GM18498 (cell line): ENCODE data around the gene CYFIP1.
A peak's percentile ranks its signal among the peaks of the same experiment; 100 is the strongest.
"Not testable (repeated sequence)": the region's sequence is repeated elsewhere in the genome, so short reads cannot be mapped to it uniquely, and the experiment has no call there.

Experiments used
- ATAC-seq: cut with Tn5 transposase; IDR thresholded peaks from one replicate; pipeline ENCODE4 v1.9.1; 2021; ENCODE audit warnings: mild to moderate bottlenecking, moderate library complexity; ENCODE audit not compliant: unreplicated experiment

CYFIP1 gene

DNA sequence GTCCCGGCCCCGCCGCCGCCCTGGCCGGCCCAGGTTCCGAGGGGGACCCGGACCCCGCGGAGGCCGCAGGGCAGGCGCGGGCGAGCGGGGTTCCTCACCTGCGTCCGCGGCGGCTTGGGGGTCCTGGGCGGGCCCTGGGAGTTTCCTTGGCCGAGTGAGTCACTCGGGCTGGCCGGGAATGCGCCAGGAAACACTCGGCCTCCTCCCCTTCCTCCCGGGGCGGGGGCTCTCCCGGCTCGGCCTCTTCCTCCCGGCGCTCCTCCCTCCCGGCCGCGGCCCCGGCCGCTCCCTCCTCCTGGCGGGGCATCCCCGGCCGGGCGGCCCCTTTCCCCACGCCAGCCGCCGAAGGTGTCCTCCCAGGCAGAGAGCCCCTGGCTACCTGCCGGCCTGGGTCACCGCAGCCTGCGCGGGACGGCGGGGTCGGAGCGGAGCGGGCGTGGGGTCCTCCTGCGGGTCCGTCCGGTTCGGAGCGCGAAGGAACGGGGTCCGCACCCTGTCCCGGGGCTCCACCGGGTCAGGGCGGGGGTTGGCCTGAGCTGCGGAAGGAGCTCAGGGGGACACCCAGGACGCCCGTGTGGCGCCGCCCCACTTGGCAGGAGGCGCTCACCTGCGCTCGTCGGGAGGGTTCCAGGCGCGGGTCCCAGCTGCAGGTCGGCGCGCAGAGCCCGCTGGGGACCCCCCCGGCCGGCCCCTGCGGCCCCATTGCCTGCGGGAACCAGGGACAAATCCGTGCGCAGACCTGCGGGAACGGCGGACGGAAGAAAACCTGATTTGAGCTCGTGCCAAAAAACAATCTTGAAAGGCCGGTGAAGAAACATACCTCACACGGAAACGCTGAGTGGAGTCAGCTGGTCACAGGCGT, at the start of gene CYFIP1:
Gene CYFIP1, minus strand, starts transcription at position 180 of the 862 bp plus-strand sequence. CDS start 33,083 bp downstream, outside the sequence.
- ATAC-seq: peak; percentile 65

DNA sequence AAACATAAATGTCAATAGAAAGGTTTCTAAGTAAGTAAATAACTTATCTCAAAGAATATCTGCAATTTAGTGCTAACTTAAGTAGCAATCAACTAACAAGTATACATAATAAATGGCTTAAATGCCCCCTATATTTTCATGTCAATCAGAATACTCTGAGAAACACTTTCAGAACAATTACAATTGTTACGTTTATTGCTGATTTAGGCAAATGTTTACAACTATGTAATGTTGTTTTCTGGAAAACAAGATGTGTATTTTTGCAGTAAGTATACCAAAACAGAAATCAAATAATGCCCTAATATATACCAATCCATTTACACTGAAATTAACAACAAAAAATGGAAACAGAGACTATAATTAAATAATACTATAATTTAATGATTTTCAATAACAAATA, 46.0 kb upstream of the CYFIP1 start:
- ATAC-seq: no peak

DNA sequence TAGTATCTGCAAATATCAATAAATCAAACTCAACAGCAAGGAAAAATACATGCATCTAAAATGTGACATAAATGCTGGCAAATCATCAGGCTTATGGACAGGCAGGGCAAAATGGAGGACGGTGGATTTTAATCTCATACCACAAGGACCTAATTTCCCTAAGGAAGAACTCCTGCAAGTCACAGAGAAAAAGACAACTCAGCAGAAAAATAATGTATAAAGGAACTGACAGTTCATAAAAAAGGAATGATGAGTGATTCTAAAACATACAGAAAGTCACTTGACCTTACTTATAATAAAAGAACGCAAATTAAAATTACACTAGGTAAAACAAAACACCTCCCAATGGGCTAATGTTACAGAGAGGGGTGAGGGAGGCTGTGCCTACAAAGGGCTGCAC, 42.0 kb upstream of the CYFIP1 start:
- ATAC-seq: no peak

DNA sequence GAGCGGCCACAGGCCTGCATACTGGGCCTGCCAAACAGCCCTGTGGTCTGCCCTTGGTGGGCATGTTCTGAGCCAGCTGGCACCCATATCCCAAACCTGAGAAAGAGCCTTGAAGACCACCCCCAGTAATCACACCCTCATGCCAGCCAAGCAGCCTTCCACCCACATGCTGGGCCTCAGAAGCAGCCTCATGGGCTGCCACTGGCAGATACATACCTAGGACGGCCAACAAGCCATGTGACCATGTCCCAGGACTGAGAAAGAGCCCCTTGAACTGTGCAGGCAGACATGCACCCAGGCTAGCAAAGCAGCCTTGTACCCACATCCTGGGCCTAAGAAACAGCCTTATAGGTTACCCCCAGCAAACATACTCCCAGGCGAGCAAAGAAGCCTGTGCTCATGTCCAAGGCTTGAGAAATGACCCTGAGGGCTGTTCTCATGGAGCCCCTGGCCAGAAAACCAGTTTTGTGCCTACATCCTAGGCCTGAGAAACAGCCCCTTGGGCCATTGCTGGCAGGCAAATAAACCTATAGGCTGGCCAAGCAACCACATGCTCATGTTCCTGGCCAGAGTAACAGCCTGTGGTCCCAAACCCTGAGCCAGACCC, 34.3 kb upstream of the CYFIP1 start:
- ATAC-seq: no peak

DNA sequence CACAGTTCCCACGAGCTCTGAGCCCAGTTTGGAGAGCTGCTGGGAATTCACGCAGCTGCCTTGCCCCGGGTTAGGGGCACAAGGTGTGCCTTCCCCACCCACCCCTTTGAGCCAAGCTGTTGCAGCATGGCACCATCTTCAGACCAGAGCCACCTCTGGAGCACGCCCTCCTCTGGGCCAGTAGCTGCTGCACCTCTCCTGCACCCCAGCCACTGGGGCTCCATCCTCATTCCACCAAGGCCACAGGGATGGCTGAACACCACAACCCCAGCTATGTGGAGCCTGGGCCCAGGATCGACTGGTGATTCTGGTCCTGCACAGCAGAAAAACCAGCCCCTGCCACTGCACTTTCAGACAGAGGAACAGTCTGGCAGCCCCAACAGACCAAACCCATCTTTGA, 33.5 kb upstream of the CYFIP1 start:
- no peak for ATAC-seq

DNA sequence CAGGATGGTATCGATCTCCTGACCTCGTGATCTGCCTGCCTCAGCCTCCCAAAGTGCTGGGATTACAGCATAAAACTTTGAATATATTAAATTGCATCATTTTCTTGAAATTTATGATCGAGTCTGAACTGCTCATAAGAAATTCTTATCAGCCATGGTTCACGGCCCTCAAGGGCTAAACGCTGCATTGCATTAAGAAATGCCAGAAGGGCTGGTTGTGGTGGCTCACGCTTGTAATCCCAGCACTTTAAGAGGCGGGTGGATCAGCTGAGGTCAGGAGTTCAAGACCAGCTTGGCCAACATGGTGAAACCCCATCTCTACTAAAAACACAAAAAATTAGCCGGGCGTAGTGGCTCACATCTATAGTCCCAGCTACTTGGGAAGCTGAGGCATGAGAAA, 32.4 kb upstream of the CYFIP1 start:
- ATAC-seq: not testable (repeated sequence)

DNA sequence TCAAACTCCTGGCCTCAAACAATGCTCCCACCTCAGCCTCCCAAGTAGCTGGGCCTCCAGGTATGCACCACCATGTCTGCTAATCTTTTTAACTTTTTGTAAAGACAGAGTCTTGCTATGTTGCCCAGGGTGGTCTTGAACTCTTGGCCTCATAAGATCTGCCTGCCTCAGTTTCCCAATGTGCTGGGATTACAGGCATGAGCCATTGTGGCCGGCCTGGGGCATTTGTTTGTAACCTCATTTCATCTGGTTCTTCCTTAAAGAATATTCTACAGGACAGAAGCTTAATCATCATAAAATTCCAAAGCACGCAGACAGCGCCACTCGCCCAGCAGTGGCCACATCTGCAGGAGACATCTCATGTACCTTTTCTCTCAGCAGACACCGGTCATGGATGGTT, 23.6 kb upstream of the CYFIP1 start:
- no peak for ATAC-seq

DNA sequence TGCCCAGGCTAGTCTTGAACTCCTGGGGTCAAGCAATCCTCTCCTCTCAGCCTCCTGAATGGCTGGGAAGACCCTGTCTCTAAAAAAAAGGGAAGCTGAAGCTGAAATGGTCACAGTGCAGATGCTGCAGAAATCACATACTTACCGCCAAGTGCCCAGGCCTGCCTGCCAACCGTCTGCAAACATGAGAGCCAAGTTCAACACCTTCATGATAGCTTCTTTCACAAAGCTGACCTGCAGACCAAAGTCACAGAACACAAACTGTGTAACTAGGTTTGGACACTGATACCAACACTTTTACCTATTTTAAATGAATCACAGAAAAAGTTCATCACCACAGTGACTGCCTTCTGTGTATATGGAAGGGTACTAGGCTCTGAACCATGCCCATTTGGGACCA, 22.8 kb upstream of the CYFIP1 start:
- no peak for ATAC-seq

DNA sequence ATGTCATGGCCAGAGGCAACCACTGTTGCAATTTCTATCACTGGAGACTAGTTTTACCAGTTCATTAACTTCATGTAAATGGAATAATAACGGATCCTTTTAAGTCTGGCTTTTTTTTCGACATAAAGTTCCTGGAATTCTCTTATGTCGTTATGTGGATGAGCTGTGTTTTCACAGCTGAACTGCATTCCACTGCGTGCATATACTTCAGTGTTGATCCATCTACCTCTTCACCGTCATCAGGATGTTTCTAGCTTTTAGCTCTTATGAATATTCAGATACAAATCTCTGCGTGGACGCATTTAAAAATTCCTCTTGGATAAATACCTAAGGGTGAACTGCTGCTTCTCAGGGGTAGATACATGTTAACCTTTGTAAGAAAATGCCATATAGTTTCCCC, 15.6 kb upstream of the CYFIP1 start:
- ATAC-seq: no peak

DNA sequence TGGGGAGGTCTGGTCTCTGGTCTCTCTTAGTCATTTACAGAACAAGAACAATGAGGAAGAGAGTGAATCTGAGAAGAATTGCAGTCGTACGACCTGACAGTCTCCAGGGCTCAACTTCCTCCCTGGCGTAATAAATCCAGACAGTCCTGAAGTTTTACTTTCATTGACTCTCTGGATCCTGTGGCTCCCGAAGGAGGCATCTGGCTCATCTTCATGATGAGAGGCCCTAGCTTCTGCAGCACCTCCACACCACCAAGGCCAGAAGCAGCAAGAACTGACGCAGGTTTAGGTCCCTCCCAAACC, 11.8 kb upstream of the CYFIP1 start:
- no peak for ATAC-seq

DNA sequence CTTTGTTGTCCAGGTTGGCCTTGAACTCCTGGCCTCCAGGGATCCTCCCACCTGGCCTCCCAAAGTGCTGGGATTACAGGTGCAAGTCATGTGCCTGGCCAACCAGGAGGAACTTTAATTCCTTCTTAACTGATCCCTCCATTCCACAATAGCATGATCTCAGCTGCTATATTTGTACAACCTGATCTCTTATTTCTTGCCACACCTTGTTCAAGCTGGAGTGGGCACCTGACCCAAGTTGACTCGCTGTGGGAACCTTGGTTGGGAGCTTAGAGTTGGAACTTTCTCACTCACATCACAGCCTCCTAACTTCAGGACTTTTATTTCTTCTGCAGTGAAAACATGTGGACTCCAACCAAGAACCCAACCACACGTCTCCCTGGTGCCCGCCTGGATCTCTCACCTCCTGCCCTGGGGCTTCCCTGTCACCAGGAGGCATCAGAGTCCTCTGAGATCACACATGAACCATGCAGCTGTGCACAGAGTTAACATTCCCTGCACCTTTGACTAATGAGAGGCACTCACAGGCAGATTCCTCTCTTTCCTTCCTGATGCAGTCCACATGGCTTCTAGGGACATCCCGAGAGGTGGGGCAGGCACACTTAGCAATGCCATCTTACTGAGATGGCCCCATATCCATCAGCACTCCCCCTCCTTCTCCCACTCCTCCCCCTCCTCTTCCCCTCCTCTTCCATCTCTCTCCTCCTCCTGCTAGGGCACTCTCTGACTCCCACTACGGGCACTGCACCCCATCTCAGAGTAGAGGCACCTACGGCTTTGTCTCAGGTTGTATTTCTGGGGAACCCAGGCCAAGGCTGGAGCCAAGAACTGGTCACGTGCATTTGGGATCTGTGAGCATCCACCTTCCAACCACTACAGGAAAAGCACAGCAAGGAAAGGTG, 9.7 kb upstream of the CYFIP1 start:
- no peak for ATAC-seq

DNA sequence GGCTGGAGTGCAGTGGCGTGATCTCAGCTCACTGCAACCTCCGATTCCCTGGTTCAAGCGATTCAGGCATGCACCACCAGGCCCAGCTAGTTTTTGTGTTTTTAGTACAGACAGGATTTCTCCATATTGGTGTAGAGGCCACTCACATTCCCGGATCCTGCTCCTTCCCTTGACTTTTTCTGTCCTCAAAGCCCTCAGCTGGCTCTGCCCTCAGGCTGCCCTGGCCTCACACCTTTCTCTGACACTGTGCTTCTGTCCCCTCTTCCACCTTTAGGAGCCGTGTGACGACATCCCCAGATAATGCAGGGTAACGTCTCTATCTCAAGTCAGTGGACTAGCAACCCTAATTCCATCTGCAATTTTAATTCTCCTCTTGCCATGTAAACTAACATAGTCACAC, 8.6 kb upstream of the CYFIP1 start:
- no peak for ATAC-seq

DNA sequence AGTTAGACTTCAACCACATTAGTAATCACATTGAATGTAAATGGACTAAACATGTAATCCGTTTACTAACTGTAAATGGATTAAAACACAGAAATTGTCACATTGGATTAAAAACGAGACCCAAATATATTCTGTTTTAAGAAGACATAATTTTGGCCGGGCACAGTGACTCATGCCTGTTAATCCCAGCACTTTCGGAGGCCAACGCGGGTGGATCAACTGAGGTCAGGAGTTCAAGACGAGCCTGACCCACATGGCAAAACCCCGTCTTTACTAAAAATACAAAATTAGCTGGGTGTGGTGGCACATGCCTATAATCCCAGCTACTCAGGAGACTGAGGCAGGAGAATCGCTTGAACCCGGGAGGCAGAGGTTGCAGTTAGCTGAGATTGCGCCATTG, 1.8 kb upstream of the CYFIP1 start:
- not testable (repeated sequence) for ATAC-seq

DNA sequence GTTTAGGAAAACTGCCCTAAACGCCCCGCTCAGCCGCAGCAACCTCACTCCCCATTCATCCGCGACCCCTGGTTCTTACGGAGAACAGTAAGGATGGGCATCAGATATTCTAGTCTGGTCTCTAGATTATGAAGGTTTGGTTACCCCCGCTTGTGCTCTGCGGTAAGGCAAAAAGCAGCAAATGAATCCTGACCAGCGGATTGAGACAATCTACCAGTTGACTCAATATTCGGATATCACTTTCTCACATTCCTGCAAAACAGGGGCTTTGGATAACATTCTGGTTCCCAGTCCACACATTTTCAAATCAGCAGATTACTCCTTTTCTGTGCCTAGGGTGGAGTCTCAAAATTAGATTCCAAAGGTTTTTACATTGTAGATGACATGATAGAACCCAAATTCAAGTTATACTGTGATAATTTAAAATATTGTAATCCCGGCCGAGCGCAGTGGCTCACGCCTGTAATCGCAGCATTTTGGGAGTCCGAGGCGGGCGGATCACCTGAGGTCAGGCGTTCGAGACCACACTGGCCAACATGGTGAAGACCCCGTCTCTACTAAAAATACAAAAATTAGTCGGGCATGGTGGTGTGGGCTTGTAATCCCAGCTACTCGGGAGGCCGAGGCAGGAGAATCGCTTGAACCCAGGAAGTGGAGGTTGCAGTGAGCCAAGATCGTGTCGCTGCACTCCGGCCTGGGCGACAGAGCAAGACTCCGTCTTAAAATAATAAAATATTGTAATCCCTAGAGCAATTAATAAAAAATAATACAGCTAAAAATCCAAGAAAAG, 1.1 kb upstream of the CYFIP1 start:
- ATAC-seq: no peak

DNA sequence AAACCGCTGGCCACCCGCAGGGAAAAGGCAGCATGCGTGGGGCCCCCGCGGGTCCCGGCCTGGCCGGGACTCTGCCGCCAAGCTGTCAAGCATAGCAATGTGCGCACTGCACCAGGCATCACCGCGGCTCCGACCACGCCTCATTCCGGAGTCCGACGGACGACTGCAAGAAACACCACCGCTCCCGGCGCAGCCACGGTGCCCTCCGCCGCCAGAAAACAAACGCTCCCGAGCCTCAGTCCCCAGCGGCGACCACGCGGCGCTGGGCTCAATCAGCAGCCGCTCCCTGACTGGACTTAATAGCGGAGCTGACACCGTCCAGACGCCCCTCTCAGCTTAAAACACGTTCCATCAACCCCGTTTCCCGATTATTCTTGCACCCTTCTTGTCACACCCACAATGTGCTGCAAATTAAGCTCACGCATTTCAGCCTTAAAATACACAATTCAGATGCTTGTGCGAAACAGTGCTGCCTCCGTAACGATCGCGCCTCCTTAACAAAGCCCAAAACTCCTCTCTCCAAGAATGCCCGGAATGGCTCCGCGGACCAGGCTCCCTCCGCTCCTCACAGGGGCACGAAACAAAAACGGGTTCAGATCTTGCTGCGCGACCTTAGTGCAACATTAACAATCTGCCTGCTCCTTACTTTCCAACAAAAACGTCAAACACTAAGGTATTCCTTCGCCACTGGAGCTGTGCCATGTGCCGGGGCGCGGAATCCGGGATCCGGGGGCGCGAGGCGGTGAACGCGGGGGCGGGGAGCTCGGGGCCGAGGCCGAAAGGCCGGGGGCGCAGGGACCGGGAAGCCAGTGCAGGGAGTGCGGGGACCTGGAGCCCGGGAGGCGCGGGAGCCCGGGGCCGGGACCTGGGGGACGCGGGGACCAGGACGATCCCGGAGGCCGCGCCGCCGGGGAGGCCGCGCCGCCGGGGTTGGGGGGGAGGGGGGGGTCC, 655 bp downstream of the CYFIP1 start:
- ATAC-seq: peak; percentile 64

DNA sequence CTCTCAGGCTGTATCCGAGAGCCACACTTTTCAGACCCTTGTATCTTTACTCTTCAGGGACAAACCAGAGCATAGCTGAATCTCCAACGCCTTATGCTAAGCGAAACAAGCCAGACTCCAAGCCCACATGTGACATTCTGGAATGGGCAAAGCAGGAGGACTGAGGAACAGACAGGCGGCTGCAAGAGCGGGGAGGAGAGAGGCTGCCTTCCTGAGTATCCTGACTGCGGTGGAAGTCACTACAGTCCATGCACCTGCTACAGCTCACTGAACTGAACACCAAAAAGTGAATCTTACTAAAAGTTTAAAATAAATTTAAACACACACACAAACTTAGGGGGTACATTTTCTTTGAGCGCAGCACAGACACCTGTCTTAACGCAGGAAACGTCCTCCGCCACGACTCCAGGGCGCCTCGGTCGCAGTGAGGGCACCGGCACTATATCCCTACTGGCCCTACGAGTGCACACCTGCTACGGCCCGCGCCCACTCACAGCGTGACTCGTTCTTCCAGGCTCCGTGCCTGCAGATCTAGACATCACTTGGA, 1.4 kb downstream of the CYFIP1 start:
- peak; percentile 32 for ATAC-seq

DNA sequence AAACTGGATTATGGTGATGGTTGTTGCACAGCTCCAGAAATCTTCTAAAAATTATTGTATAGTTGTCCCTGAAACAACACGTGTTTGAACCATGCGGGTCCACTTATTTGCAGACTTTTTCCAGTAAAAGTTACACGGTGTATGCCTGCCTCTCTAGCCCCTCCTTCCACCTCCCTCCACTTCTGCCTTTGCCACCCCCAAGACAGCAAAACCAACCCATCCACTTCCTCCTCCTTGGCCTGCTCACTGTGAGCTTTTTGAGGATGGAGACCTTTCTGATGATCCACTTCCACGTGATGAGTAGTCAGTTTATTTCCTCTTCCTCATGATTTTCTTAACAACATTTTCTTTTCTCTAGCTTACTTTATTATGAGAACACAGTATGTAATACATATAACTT, 5.4 kb downstream of the CYFIP1 start:
- ATAC-seq: no peak

DNA sequence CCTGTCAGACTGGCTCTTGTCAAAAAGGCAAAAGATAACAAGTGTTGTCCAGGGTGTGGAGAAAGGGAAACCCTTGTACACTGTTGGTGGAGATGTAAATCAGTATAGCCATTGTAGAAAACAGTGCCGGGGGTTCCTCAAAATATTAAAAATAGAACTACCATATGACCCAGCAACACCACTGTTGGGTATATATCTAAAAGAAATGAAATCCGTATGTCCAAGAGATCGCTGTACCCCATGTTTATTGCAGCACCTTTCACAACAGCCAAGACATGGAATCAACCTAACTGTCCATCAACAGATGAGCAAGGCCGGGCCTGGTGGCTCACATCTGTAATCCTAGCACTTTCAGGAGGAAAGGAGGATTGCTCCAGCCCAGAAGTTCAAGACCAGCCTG, 6.2 kb downstream of the CYFIP1 start:
- no peak for ATAC-seq

DNA sequence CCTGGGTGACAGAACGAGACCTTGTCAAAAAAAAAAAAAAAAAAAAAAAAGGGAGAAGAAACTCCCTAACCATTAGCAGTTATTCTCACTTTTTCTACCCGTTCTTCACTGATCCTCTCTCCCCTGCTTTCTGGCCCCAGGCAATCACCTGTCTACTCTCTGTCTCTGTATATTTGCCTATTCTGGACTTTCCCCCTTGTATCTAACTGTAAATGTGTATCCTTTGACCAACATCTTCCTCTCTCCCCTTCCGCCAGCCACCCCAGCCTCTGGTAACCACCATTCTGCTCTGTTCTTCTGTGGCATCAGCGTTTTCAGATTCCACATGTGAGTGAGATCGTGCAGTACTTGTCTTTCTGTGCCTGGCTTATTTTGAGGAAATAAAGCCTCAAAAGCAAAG, 6.9 kb downstream of the CYFIP1 start:
- no peak for ATAC-seq

DNA sequence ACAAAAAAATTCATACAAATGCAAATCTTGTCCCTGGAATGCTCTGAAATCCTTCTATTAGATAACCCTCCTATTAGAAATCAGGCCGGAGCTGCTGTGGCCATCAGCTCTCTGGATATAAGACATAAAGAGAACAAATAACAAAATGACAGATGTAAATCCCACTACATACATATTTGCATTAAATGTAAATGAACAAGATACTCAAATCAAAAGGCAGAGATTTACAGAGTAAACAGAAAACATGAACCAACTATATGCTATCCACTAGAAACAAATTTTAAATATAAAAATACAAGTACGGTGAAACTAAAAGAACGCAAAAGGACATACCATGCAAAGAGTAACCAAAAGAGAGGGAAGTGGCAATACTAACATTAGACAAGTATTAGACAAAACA, 10.7 kb downstream of the CYFIP1 start:
- no peak for ATAC-seq
